GM10266 (cell line): ENCODE data around the gene EFHD1.

Experiments used
- DNase-seq: peaks from one replicate; pipeline ENCODE4 v3.0.0; 2012; ENCODE audit errors: extremely low spot score
- CTCF ChIP-seq: IDR thresholded peaks from 2 replicates; pipeline ENCODE4 v1.5.1; 2012; ENCODE audit warnings: mild to moderate bottlenecking, low read depth; ENCODE audit not compliant: control insufficient read depth, insufficient read depth; ENCODE audit errors: missing control alignments

The EFHD1 gene

DNA sequence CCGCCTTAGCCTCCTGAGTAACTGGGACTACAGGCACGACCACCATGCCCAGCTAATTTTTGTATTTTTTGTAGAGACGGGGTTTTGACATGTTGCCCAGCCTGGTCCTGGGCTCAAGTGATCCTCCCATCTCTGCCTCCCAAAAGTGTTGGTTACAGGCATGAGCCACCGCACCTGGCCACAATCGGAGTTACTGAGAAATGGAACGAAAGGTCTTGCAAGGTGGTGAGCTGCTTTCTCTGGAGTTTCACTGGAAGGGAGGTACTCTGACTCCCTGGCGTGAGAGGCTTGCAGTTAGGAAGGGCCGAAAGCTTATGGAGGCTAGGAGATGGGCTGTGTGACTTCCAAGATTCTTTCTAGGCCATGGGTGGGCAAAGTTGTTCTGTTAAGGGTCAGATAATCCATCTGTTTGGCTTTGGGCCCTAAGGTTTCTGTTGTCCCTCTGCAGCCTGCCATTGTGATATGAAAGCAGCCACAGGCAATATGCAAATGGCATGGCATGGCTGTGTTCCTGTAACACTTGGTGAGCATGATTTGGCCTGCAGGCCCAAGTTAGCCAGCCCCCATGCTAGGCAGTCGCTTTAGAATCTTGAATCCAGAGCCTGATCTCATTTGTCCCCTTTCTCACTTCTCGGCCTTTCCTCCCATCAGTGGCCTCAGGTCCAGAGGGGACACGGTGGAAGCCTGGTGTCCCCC lies 7.9 kb downstream of the EFHD1 start:
- no peak for DNase-seq
- no peak for TF ChIP-seq CTCF

DNA sequence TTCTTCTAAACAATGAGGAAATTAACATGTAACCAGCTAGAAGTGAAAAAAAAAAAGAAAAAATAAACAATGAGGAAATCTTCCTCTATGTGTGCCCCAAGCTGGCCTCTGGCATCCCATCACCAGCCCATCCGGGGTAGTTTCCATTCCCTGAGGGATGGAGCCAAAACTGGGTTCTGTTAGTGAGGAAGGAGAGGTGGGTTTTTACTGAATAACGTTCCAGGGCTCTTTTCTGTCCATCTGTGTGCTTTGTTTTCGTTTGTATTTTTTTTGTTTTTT lies 9.7 kb downstream of the EFHD1 start:
- no peak for TF ChIP-seq CTCF
- no peak for DNase-seq

- DNase-seq: no peak
These were observed 10.5 kb downstream of the EFHD1 start for GRCh38 chr2:232643813-232644347.

GRCh38 chr2:232645061-232645460 lies 11.7 kb downstream of the EFHD1 start:
- no peak for DNase-seq
- TF ChIP-seq CTCF: no peak

More at GRCh38 chr2:232643813-232644347, 10.5 kb downstream of the EFHD1 start:
- no peak for TF ChIP-seq CTCF

- TF ChIP-seq CTCF: no peak
- no peak for DNase-seq
These were observed 13.3 kb downstream of the EFHD1 start for GRCh38 chr2:232646726-232647125.

GRCh38 chr2:232647261-232647660 lies 13.9 kb downstream of the EFHD1 start:
- no peak for DNase-seq
- TF ChIP-seq CTCF: no peak

DNA sequence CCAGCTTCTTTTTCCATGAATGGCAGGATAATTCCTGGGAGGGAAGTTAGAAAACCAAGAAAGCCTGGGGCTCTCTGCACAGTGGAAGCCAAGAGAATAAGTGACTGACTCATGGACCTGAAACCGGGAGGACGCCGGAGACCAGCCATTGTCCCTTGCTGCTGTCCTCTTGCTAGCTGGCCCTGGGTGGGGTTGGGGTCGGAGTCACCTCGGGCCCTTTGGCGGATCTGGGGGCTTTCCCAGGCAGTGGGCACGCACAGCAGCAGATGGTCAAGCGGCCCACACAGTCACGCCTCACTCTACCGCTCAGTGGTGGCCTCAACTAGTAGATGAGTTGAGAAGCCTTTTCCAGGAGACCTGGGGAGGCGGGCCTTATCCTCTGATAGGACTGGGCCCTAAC lies 15.6 kb downstream of the EFHD1 start:
- TF ChIP-seq CTCF: no peak
- no peak for DNase-seq
